ENCODE data around the gene MATN1. TPM values are rescaled to one million over a fixed set of nuclear protein-coding genes. Genes with fewer than 3 reads are reported as not detected.
A peak's percentile ranks its signal among the peaks of the same experiment; 100 is the strongest.
"Not testable (repeated sequence)": the region's sequence is repeated elsewhere in the genome, so short reads cannot be mapped to it uniquely, and the experiment has no call there.

Gene MATN1, protein sequence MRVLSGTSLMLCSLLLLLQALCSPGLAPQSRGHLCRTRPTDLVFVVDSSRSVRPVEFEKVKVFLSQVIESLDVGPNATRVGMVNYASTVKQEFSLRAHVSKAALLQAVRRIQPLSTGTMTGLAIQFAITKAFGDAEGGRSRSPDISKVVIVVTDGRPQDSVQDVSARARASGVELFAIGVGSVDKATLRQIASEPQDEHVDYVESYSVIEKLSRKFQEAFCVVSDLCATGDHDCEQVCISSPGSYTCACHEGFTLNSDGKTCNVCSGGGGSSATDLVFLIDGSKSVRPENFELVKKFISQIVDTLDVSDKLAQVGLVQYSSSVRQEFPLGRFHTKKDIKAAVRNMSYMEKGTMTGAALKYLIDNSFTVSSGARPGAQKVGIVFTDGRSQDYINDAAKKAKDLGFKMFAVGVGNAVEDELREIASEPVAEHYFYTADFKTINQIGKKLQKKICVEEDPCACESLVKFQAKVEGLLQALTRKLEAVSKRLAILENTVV
- total RNA-seq: under 1 TPM in 1 of 2 experiments, not detected in 1; 0.34 TPM

DNA sequence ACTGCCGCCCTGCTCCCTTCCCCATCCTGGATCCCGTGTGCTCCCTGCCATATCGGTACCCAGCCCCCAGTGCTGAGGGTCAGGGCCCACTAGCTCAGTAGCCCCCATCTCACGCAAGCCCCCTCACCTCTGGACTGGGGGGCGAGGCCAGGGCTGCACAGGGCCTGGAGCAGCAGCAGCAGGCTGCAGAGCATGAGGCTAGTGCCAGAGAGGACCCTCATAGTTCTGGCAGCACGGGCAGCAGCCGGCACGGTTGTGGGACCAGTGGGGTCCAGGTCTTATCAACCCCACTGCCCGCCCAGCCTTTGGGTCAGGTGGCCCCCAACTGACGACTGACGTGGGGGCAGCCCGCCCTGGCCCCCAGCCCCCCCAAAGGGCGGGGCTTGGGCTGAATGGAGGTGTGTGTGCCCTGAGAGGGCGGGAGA, at the start of gene MATN1:
Gene MATN1 (minus strand): TSS at position 255 of the 425 bp plus-strand sequence. CDS start 34 bp downstream, at position 221.
- H3K4me1 Mint-ChIP-seq (ENCODE audit: low read depth): peaks cover 31% of the 10 kb centered on the region
- H3K9me3 Mint-ChIP-seq: no peaks in the 10 kb centered on the region
- no peak within 1 kb of the TSS for H3K4me3 Mint-ChIP-seq
- intact Hi-C loops (cut with micrococcal nuclease): no loop called here
- H3K27me3 Mint-ChIP-seq: no peaks in the 10 kb centered on the region
- no peak within 1 kb of the TSS for H3K27ac Mint-ChIP-seq
- peaks cover 2% of the 10 kb centered on the region for H3K36me3 Mint-ChIP-seq
- no peak for DNase-seq
- CTCF ChIA-PET: interaction anchor here (0.5 to 9.2 kb wide), 4 partner anchors 37 to 580 kb away, joined by 3 to 81 read pairs (median 3); no protein-coding TSS in a partner anchor
- POLR2A ChIA-PET: no interaction called here

DNA sequence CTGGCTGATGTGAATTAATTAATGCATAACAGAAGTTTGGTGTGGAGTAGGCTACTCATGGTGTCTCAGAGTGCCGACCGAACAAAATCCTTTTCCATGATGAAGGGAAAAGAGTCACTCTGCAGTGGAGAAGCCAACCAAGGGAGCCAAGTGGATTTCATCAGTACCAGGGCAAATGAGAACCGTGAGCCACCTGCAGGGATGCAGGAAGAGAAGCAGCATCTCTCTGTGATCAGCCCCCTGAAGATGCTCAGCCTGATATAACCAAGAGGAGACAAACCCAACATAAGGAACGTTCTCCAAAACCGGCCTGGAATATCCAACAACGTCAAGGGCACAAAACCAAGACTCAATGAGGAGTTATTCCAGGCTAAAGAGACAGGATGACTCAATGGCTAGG, 47.6 kb upstream of the MATN1 start:
- ChIA-PET POLR2A (no interaction called here), CTCF (no interaction called here)
- intact Hi-C loops (cut with micrococcal nuclease): no loop called here
- no peak for DNase-seq
- no peak overlapping the region for H3K27ac Mint-ChIP-seq
- no peaks in the 10 kb centered on the region for H3K27me3 Mint-ChIP-seq
- no peaks in the 10 kb centered on the region for H3K36me3 Mint-ChIP-seq
- H3K4me3 Mint-ChIP-seq: no peak overlapping the region
- peaks cover 6% of the 10 kb centered on the region for H3K4me1 Mint-ChIP-seq (ENCODE audit: low read depth)
- H3K9me3 Mint-ChIP-seq: no peaks in the 10 kb centered on the region

DNA sequence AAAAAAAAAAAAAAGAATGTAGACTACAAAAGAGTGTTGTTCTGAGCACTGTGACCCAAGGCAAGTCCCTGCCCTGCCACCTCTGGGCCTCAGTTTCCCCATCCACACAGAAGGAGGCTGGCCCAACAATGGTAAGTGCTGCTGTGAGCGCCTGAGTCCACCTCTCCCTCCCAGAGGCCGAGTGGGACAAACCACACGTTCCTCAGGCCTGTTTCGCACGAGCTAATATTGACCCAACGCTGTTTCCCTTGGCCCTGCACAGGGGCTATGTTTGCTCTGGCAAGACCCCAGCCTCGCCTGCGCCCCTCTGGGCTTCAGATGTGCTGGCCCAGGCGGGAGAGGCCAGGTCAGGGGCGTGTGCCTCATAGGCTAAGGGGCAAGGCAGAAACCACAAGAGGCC, 46.8 kb upstream of the MATN1 start:
- Mint-ChIP-seq H3K4me3 (no peak overlapping the region), H3K4me1 (ENCODE audit: low read depth) (peaks cover 13% of the 10 kb centered on the region), H3K9me3 (no peaks in the 10 kb centered on the region), H3K27me3 (no peaks in the 10 kb centered on the region), H3K36me3 (no peaks in the 10 kb centered on the region), H3K27ac (no peak overlapping the region)
- intact Hi-C loops (cut with micrococcal nuclease): no loop called here
- DNase-seq: no peak
- ChIA-PET CTCF (interaction anchor here (0.8 kb wide), 1 partner anchor 31 kb away, joined by 3 read pairs; no protein-coding TSS in a partner anchor), POLR2A (no interaction called here)

DNA sequence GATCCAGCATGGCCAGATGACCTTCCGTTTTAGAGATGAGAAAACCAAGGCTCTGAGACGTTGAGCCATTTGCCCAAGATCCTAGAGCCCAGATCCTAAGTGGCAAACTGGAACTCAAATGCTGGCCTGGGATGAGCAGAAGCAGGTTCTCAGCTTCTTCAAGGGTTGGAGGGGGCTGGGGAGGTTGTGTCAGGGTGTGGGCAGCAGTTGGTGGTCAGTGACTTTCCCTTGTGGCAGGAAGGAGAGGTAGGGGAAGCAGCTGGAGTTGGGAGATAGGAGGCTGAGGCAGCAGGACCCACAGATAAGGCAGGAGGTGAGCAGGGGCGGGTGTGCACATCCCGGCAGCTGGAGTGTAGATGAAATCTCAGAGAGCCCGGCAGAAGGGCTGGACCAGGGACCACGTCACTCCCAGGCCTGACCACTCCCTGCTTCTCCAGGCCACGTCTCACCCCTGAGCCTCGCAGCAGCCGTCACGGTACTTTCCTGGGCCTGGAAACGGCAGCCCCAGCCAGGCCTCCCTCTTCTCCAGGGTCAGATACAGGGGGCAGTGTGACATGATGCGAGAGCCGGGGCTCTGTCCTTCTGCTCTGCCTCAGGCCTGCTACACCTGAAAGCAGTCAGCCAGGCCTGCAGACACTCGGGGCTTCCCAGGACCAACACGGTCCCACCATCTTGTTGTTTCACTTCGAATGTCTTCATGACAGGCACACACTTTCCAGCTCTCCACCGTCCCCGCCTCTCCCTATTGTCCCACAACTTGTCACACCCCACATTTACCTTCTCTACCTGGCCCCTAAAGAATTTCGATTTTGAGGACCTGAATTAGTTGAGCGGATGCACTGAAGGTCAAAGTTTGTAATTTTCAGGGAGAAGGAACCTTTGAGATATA, 45.7 kb upstream of the MATN1 start:
- Mint-ChIP-seq H3K4me3 (no peak overlapping the region), H3K4me1 (ENCODE audit: low read depth) (peaks cover 13% of the 10 kb centered on the region), H3K36me3 (no peaks in the 10 kb centered on the region), H3K27ac (no peak overlapping the region), H3K27me3 (no peaks in the 10 kb centered on the region), H3K9me3 (no peaks in the 10 kb centered on the region)
- ChIA-PET POLR2A (no interaction called here), CTCF (interaction anchor here (2.1 to 5.0 kb wide), 2 partner anchors 11 to 50 kb away, joined by 11 to 26 read pairs; no protein-coding TSS in a partner anchor)
- intact Hi-C loops (cut with micrococcal nuclease): no loop called here
- DNase-seq: no peak

DNA sequence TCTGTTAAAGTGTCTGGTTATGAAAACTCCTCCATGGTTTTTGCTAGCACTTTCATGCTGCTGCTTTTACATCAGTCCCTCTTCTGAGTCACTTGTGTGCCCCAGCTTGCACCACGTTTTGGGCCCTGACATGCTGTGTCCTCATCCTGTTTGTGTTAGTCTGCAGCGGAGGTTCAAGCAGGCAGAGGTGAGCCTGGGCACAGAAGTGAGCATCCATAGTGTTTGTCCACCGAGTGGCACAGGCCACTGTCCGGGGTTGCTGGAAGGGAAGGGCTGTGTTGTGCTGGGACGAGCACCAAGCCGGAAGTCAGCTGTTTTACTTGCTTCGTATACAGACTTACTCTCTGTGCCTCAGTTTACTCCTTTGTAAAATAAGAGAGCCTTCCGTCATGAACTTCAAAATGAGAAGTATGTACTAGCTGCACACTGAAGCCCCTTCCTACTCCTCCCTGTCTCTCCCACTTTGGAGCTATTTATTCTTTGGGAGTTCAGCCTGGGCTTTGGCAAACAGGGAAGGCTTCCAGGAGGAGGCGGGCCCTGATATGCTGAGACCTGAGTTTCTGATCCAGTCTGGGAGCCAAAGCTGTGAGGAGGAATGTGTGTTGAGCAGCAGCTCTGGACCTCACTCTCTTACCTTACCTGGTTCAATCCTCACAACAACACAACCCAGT, 44.9 kb upstream of the MATN1 start:
- Mint-ChIP-seq H3K36me3 (no peaks in the 10 kb centered on the region), H3K4me3 (no peak overlapping the region), H3K9me3 (no peaks in the 10 kb centered on the region), H3K27me3 (no peaks in the 10 kb centered on the region), H3K27ac (no peak overlapping the region), H3K4me1 (ENCODE audit: low read depth) (peaks cover 15% of the 10 kb centered on the region)
- ChIA-PET POLR2A (no interaction called here), CTCF (interaction anchor here (2.1 to 5.0 kb wide), 2 partner anchors 11 to 49 kb away, joined by 11 to 26 read pairs; no protein-coding TSS in a partner anchor)
- intact Hi-C loops (cut with micrococcal nuclease): no loop called here
- DNase-seq: no peak

DNA sequence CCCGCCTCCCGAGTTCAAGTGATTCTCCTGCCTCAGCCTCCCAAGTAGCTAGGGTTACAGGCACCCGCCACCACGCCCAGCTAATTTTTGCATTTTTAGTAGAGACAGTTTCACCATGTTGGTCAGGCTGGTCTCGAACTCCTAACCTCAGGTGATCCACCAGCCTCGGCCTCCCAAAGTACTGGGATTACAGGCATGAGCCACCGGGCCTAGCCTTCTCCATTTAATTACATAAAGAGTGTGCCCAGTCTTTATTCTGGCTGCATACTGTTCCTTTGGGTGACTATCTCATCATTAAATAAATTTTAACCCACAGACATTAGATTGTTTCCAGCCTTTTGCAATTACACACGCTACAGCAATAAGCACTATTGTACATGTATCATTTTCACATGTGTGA, 43.6 kb upstream of the MATN1 start:
- H3K9me3 Mint-ChIP-seq; H3K4me3 Mint-ChIP-seq; H3K27me3 Mint-ChIP-seq; DNase-seq; intact Hi-C loops (cut with micrococcal nuclease); POLR2A ChIA-PET; H3K36me3 Mint-ChIP-seq; H3K27ac Mint-ChIP-seq: not testable (repeated sequence)
- CTCF ChIA-PET: interaction anchor here (0.7 to 5.0 kb wide), 3 partner anchors 13 to 48 kb away, joined by 3 to 26 read pairs (median 19); no protein-coding TSS in a partner anchor
- H3K4me1 Mint-ChIP-seq (ENCODE audit: low read depth): peaks cover 28% of the 10 kb centered on the region

DNA sequence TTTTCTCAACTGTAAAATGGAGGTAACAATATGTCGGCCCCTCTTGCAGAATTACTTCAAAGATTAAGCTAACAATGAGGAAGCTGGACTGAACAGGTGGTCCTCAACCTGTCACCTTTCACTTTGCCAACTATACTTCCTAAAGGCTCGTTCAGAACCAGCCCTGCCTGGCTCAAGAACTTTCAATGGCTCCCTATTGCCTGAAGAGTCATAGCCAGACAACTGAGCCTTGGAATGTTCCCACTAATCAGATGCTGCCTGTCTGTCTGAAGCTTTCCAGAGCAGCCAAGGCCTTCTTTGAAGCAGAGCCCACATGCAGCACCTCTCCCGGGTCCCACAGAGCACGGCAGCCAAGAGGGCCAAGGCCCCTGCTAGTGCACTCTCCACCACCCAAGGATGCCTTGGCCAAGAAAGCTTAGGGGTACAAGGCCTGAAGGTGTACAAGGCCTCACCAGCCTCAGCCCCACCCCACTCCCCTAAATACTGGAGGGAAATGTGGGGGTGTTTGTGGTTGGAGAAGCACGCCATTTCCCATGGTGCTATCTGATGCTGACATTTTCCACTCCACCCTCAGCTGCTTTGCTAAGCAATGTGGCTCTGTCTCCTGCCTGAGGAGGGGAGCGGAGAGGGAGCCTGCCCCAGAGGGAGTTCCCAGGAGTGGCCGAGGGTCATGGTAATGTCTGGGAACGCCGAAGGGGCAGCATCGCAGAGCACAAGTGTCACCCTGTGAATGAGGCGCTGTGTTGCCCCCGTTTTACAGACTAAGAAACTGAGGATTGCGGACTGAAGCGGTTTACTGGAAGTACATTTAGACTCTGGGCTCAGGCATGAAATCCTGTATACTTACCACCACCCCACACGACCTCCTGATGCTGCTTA, 42.4 kb upstream of the MATN1 start:
- H3K9me3 Mint-ChIP-seq: no peaks in the 10 kb centered on the region
- peak overlapping the region; percentile 48 for H3K4me3 Mint-ChIP-seq
- H3K27ac Mint-ChIP-seq: peak overlapping the region; percentile 76
- H3K27me3 Mint-ChIP-seq: no peaks in the 10 kb centered on the region
- POLR2A ChIA-PET: interaction anchor here (0.6 kb wide), 1 partner anchor 14 kb away, joined by 3 read pairs; no protein-coding TSS in a partner anchor
- intact Hi-C loops (cut with micrococcal nuclease): no loop called here
- no peaks in the 10 kb centered on the region for H3K36me3 Mint-ChIP-seq
- peak; percentile 52 for DNase-seq
- peaks cover 39% of the 10 kb centered on the region for H3K4me1 Mint-ChIP-seq (ENCODE audit: low read depth)
- CTCF ChIA-PET: interaction anchor here (0.6 to 5.0 kb wide), 5 partner anchors 14 to 1730 kb away, joined by 3 to 26 read pairs (median 3); no protein-coding TSS in a partner anchor

DNA sequence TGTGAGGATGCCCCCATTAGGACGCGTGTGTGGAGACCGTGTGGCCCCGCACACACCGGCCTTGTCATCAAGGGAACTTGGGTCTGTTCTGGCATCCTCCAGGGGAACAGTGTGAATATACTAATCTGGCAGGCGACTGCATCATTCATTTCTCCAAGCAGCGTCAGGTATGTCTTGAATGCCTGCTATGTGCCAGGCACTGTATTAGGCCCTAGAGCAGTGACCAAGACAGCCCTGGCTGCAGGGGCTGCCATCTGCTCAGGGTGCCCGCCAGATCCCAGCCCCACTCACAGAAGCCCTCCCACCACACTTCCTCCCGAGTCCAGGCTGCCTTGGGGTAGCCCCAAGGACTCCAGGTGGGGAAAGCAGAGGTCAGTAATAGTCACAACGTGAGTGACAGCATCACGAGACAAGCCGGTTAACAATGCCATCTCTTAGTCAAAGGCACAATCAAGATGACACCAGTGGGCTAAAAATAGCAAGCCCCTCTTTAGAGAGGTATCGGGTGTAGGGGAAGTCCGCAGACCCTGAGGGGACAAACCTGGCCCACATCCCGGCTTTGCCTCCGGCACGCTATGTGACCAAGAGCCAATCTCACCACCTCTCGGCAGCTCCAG, 41.7 kb upstream of the MATN1 start:
- Mint-ChIP-seq H3K9me3 (no peaks in the 10 kb centered on the region), H3K36me3 (no peaks in the 10 kb centered on the region), H3K4me1 (ENCODE audit: low read depth) (peaks cover 46% of the 10 kb centered on the region), H3K4me3 (no peak overlapping the region), H3K27me3 (no peaks in the 10 kb centered on the region), H3K27ac (peak overlapping the region; percentile 42)
- ChIA-PET POLR2A (no interaction called here), CTCF (interaction anchor here (0.6 to 5.0 kb wide), 3 partner anchors 46 to 1731 kb away, joined by 3 to 26 read pairs (median 3); no protein-coding TSS in a partner anchor)
- DNase-seq: no peak
- intact Hi-C loops (cut with micrococcal nuclease): no loop called here

DNA sequence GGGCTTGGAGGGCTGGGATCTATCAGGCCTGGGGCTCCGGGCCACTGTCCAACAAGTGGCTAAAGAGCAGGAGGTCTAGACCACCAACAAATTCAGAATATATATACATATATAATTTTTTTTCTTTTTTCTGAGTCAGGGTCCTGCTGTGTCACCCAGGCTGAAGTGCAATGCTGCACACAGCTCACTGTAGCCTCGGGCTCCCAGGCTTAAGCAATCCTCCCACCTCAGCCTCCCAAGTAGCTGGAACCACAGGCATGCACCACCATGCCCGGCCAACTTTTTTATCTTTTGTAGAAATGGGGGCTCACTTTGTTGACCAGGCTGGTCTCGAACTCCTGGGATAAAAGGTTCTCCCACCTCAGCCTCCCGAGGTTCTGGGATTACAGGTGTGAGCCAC, 41.0 kb upstream of the MATN1 start:
- H3K4me3 Mint-ChIP-seq: no peak overlapping the region
- CTCF ChIA-PET: interaction anchor here (11.0 kb wide), 1 partner anchor 45 kb away, joined by 123 read pairs; no protein-coding TSS in a partner anchor

DNA sequence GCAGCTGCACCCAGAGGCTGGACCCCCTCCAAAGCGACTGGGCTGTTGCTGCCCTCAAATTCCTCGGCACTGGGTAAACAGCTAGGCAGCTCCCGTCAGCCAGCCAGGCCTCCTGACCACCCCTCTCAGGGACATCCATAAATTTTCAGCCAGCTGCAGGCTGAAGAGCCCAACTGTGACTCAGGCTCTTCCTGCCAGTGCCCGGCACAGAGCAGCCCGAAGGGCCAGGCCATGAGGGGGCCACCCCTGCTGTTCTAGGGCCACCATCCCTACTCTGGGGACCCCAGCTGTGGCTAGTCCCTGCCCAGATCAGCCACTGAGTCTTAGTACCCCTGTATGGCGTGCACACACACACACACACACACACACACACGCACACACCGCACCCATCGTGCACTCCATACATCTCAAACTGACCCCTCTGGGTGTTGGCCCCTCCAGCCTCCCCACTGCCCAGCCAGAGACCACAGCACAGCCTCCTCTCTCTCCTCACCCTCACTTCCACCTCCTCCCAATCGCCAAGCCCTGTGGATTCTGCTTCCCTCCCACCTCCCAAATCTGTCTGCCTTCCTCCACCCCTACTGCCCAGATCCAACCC, 40.4 kb upstream of the MATN1 start:
- DNase-seq: no peak
- intact Hi-C loops (cut with micrococcal nuclease): no loop called here
- Mint-ChIP-seq H3K4me3 (no peak overlapping the region), H3K27me3 (no peaks in the 10 kb centered on the region), H3K36me3 (no peaks in the 10 kb centered on the region), H3K9me3 (no peaks in the 10 kb centered on the region), H3K4me1 (ENCODE audit: low read depth) (peaks cover 59% of the 10 kb centered on the region), H3K27ac (no peak overlapping the region)
- POLR2A ChIA-PET: no interaction called here
- CTCF ChIA-PET: interaction anchor here (8.2 to 11.0 kb wide), 2 partner anchors 15 to 44 kb away, joined by 76 to 123 read pairs; no protein-coding TSS in a partner anchor

More for the DNA sequence above, 41.0 kb upstream of the MATN1 start:
- no peak overlapping the region for H3K27ac Mint-ChIP-seq
- POLR2A ChIA-PET: no interaction called here
- DNase-seq: no peak
- intact Hi-C loops (cut with micrococcal nuclease): no loop called here
- no peaks in the 10 kb centered on the region for H3K36me3 Mint-ChIP-seq
- no peaks in the 10 kb centered on the region for H3K27me3 Mint-ChIP-seq
- H3K4me1 Mint-ChIP-seq (ENCODE audit: low read depth): peaks cover 52% of the 10 kb centered on the region
- H3K9me3 Mint-ChIP-seq: no peaks in the 10 kb centered on the region
